Measurements from ENCODE around the gene ANKRD7. TPM values are rescaled to one million over a fixed set of nuclear protein-coding genes. Genes with fewer than 3 reads are reported as not detected.

ANKRD7 gene, protein sequence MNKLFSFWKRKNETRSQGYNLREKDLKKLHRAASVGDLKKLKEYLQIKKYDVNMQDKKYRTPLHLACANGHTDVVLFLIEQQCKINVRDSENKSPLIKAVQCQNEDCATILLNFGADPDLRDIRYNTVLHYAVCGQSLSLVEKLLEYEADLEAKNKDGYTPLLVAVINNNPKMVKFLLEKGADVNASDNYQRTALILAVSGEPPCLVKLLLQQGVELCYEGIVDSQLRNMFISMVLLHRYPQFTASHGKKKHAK
- total RNA-seq: 0.19 and 0.26 TPM in 2 replicates

DNA sequence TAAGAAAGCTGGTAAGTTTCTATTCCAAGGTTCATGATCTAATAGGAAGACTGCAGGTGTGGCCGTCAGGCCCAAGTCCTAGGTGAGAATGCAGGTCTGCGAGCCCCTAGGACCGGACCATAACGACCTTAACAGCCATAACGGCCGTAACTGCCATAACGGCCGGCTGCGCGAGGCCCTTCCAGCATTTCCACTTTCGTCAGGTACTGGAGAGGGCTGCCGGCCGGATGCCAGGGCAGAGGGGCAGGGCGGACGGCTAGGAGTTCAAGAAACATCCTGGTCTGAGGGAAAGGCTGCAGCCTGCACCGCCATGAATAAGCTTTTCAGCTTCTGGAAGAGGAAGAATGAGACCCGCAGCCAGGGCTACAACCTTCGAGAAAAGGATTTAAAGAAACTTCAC is at the start of gene ANKRD7:
Gene ANKRD7 (plus strand): TSS at position 184 of the 400 bp plus-strand sequence. CDS start 127 bp downstream, at position 311.

DNA sequence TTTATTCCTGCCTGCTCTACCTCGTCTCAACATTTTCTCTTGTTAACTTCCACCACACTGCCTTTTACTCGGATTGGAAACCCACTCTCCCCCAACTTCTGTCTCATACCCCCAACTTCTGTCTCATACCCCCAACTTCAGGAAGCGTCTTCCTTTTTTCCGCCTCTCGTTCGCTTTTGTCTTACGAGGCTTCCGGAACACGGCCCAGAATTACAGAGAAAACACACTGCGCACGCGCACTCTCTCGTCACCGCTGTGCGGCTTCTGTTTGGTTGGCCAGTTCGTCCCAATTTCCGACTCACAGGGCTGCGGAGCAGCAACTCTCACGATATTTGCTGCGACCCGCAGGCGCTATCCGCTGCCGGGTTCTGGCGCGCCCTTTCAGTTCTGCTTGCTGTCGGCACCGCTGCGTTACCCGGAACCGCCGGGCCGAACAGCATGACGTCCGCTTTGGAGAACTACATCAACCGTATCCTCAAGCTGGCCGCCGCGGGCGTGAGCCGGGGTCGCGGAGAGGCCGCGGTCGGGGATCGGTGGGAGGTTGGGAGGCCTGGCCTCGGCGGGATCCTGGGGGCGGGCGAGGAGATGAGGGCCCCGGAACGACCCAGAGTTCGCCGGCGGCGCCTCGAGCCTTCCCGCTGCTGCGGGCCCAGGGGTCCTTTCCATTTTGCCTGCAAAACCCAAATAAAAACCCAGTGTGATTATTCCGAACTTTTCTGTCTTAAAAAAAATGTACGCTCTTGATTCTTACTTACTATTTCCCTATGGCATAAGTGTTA is 40.5 kb upstream of the ANKRD7 start, which contains the start of gene LSM8:
Gene LSM8 (plus strand): TSS at position 379 of the 779 bp plus-strand sequence. CDS start 60 bp downstream, at position 439.

Other genes starting within 250 kb of the ANKRD7 start
- 30.4 and 35.0 TPM in 2 replicates for gene LSM8, start 40.5 kb upstream of the ANKRD7 start, total RNA-seq